Type B pancreatic cell (in vitro differentiated cells): ENCODE results near the gene MEF2C. TPM values are rescaled to one million over a fixed set of nuclear protein-coding genes. Genes with fewer than 3 reads are reported as not detected.
A peak's percentile ranks its signal among the peaks of the same experiment; 100 is the strongest.

Source experiments
- DNase-seq: peaks from one replicate; pipeline ENCODE4 v3.0.0; 2021; ENCODE audit warnings: mixed read lengths; ENCODE audit not compliant: unreplicated experiment; ENCODE audit errors: extremely low spot score
- H3K27ac Mint-ChIP-seq: 2 replicates; pipeline ENCODE4 v1.8.0; 2021; ENCODE audit warnings: mild to moderate bottlenecking, mixed read lengths
- H3K27me3 Mint-ChIP-seq: 2 replicates; pipeline ENCODE4 v1.8.0; 2021; ENCODE audit warnings: mixed read lengths
- H3K36me3 Mint-ChIP-seq: 2 replicates; pipeline ENCODE4 v1.8.0; 2021; ENCODE audit warnings: mixed read lengths
- H3K4me1 Mint-ChIP-seq: one replicate; pipeline ENCODE4 v1.8.0; 2021; ENCODE audit warnings: mixed read lengths; ENCODE audit not compliant: unreplicated experiment
- H3K4me3 Mint-ChIP-seq: 2 replicates; pipeline ENCODE4 v1.8.0; 2021; ENCODE audit warnings: mild to moderate bottlenecking, mixed read lengths
- H3K9me3 Mint-ChIP-seq: 2 replicates; pipeline ENCODE4 v1.8.0; 2021; ENCODE audit warnings: mixed read lengths
- total RNA-seq: library from RNA; stranded (reverse); gene quantifications from 2 replicates; pipeline ENCODE4 v1.2.1, GENCODE V29; 2021; ENCODE audit warnings: low replicate concordance
- TF ChIP-seq, protein P1 (sequence below): fragments of 200-600 bp; sonication (generic); conservative IDR thresholded peaks from 2 replicates; pipeline ENCODE4 v1.5.0; 2021; ENCODE audit warnings: antibody characterized with exemption, mild to moderate bottlenecking

The MEF2C gene
- total RNA-seq, 1 donor from 2014 or later, result 12.0 TPM

DNA sequence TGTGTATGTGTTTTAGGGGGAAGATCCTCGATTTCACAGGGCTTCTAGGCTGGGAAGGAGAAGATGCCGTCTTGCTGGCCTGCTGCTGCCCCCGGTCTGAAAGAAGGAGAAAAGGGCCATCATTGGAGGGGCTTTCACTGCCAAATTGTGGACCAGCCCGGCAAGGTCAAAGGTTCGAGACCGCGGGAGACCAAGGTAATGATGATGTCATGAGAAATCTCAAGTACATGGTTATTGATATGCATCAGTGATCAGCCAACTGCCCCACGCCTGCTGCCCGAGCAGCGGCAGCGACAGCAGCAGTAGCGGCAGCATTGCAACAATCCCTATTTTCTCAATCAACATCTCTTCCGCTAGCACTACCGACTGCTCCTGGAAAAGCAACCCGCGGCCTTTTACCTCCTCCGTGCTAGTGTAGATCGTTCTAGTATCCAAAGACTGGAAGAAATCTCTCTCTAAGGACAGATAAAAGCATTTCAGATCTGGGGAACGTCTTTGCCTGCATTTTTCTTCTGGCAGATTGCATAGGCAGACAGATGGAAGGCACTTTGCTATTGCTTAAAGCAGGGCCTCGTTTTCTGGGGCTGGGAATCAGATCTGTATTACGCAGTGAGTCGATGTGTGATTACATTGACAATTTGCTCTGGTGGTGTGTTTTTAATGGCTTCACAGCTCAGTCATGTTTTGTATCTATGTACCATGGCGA is 215.3 kb downstream of the MEF2C start:
- TF ChIP-seq, protein P1, sequence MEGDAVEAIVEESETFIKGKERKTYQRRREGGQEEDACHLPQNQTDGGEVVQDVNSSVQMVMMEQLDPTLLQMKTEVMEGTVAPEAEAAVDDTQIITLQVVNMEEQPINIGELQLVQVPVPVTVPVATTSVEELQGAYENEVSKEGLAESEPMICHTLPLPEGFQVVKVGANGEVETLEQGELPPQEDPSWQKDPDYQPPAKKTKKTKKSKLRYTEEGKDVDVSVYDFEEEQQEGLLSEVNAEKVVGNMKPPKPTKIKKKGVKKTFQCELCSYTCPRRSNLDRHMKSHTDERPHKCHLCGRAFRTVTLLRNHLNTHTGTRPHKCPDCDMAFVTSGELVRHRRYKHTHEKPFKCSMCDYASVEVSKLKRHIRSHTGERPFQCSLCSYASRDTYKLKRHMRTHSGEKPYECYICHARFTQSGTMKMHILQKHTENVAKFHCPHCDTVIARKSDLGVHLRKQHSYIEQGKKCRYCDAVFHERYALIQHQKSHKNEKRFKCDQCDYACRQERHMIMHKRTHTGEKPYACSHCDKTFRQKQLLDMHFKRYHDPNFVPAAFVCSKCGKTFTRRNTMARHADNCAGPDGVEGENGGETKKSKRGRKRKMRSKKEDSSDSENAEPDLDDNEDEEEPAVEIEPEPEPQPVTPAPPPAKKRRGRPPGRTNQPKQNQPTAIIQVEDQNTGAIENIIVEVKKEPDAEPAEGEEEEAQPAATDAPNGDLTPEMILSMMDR, result no peak
- Mint-ChIP-seq H3K27me3 (peaks cover 100% of the 10 kb centered on the region), H3K27ac (no peak overlapping the region), H3K4me3 (peak overlapping the region; percentile 67), H3K9me3 (no peaks in the 10 kb centered on the region), H3K36me3 (no peaks in the 10 kb centered on the region), H3K4me1 (no peaks in the 10 kb centered on the region)
- DNase-seq, result no peak
